Measurements from ENCODE around the gene PGM1. TPM values are rescaled to one million over a fixed set of nuclear protein-coding genes. Genes with fewer than 3 reads are reported as not detected.

The PGM1 gene
- total RNA-seq, 1 experiment from 2014 or later, result 67.1 TPM

DNA sequence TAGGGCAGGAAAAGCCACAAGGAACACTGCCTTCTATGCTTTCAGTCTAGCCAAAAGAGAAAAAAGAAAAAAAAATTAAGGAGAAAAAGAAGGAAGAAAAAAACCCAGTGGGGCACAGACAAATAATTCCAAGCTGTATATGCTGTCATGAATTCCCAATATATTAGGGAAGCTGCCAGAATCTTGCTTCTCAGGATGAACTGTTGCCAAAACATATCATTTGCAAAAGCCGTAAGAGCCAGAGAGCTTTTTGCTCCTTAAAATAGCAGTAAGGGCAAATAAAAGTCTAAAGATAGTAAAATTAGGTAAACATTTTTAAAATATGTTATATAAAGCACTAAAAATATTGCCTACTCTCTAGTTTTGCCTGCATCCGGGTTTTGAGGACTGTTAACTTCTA, 52.1 kb downstream of the PGM1 start:
- no peak overlapping the region for H3K4me2 ChIP-seq (ENCODE audit: low read depth, low read length, poor library complexity, severe bottlenecking)

DNA sequence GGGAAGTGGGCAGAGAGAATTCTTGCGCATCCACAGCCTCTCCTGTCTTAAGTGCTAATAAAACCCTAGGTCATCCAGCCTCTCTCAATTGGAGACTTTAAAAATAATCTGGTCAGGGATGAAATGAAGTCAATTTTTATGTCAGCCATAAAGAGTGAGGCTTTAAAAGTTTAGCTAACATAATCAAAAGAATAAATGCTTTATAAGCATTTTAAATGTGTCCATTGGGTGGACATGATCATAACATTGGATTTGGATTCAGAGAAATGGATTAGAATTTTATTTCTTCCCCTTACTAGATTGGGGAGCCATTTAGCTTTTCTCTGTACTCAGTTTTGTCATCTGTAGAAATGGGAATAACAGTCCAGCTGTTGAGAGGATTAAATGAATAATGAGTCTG, 55.5 kb downstream of the PGM1 start:
- H3K4me2 ChIP-seq (ENCODE audit: low read depth, low read length, poor library complexity, severe bottlenecking), result no peak overlapping the region
- no peak overlapping the region for H3K4me3 ChIP-seq (ENCODE audit: low read length)
- no peak for DNase-seq
- H3K9me3 ChIP-seq (ENCODE audit: low read length), result no peaks in the 10 kb centered on the region
- no peaks in the 10 kb centered on the region for H3K79me2 ChIP-seq (ENCODE audit: low read length)
- no peaks in the 10 kb centered on the region for H3K4me1 ChIP-seq (ENCODE audit: low read length)
- no peak overlapping the region for H3K9ac ChIP-seq (ENCODE audit: low read length)
- H3K27me3 ChIP-seq (ENCODE audit: low read length), result no peaks in the 10 kb centered on the region
- H4K20me1 ChIP-seq (ENCODE audit: insufficient read depth, low read depth, low read length), result no peaks in the 10 kb centered on the region
- H2AFZ ChIP-seq (ENCODE audit: low read length), result no peak overlapping the region
- peaks cover 22% of the 10 kb centered on the region for H3K36me3 ChIP-seq (ENCODE audit: insufficient read depth, low read length)
- H3K27ac ChIP-seq (ENCODE audit: low read length), result no peak overlapping the region
- no peaks in the 10 kb centered on the region for H3K9me2 ChIP-seq (replicated peaks; ENCODE audit: insufficient read depth, low read length)

More for the DNA sequence above, 52.1 kb downstream of the PGM1 start:
- Histone ChIP-seq H3K27ac (ENCODE audit: low read length) (no peak overlapping the region), H3K9me2 (replicated peaks; ENCODE audit: insufficient read depth, low read length) (no peaks in the 10 kb centered on the region), H3K9ac (ENCODE audit: low read length) (no peak overlapping the region), H3K27me3 (ENCODE audit: low read length) (no peaks in the 10 kb centered on the region), H2AFZ (ENCODE audit: low read length) (no peak overlapping the region), H3K9me3 (ENCODE audit: low read length) (no peaks in the 10 kb centered on the region), H4K20me1 (ENCODE audit: insufficient read depth, low read depth, low read length) (no peaks in the 10 kb centered on the region), H3K36me3 (ENCODE audit: insufficient read depth, low read length) (peaks cover 33% of the 10 kb centered on the region), H3K4me3 (ENCODE audit: low read length) (no peak overlapping the region), H3K79me2 (ENCODE audit: low read length) (no peaks in the 10 kb centered on the region), H3K4me1 (ENCODE audit: low read length) (peaks cover 17% of the 10 kb centered on the region)
- no peak for DNase-seq

GRCh38 chr1:63651161-63651701, 58.0 kb downstream of the PGM1 start:
- Histone ChIP-seq H3K36me3 (ENCODE audit: insufficient read depth, low read length) (peaks cover 26% of the 10 kb centered on the region), H3K9ac (ENCODE audit: low read length) (no peak overlapping the region), H4K20me1 (ENCODE audit: insufficient read depth, low read depth, low read length) (no peaks in the 10 kb centered on the region), H3K27me3 (ENCODE audit: low read length) (no peaks in the 10 kb centered on the region), H2AFZ (ENCODE audit: low read length) (no peak overlapping the region), H3K9me2 (replicated peaks; ENCODE audit: insufficient read depth, low read length) (no peaks in the 10 kb centered on the region), H3K27ac (ENCODE audit: low read length) (no peak overlapping the region), H3K4me2 (ENCODE audit: low read depth, low read length, poor library complexity, severe bottlenecking) (no peak overlapping the region), H3K4me3 (ENCODE audit: low read length) (no peak overlapping the region), H3K9me3 (ENCODE audit: low read length) (no peaks in the 10 kb centered on the region), H3K79me2 (ENCODE audit: low read length) (no peaks in the 10 kb centered on the region), H3K4me1 (ENCODE audit: low read length) (no peaks in the 10 kb centered on the region)
- no peak for DNase-seq

DNA sequence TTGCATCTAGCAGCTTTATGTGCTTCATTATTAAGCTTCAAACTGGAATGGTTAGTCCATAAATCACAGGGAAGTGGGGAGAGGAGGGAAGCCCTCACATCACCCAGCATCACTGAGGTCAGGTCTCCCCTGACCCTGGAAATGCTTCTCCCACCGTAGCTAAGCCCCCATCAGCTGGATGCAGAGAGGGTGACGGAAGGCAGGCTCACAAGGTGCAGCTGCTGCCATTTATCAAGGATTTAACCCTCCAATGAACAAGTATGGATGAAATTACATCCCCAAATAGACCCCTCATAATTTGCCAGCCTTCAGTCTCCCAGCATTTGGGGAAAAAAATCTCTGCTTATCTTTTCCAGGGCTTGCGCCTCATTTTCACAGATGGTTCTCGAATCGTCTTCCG, 60.8 kb downstream of the PGM1 start:
- no peak overlapping the region for H3K9ac ChIP-seq (ENCODE audit: low read length)
- H4K20me1 ChIP-seq (ENCODE audit: insufficient read depth, low read depth, low read length), result no peaks in the 10 kb centered on the region
- no peak overlapping the region for H3K27ac ChIP-seq (ENCODE audit: low read length)
- no peak overlapping the region for H2AFZ ChIP-seq (ENCODE audit: low read length)
- no peaks in the 10 kb centered on the region for H3K9me3 ChIP-seq (ENCODE audit: low read length)
- H3K4me2 ChIP-seq (ENCODE audit: low read depth, low read length, poor library complexity, severe bottlenecking), result no peak overlapping the region
- no peaks in the 10 kb centered on the region for H3K27me3 ChIP-seq (ENCODE audit: low read length)
- H3K79me2 ChIP-seq (ENCODE audit: low read length), result no peaks in the 10 kb centered on the region
- no peak for DNase-seq
- no peaks in the 10 kb centered on the region for H3K4me1 ChIP-seq (ENCODE audit: low read length)
- no peak overlapping the region for H3K4me3 ChIP-seq (ENCODE audit: low read length)
- peaks cover 19% of the 10 kb centered on the region; the same call in 1 of the 2 replicates for H3K36me3 ChIP-seq (ENCODE audit: insufficient read depth, low read length)
- H3K9me2 ChIP-seq (replicated peaks; ENCODE audit: insufficient read depth, low read length), result no peaks in the 10 kb centered on the region

- DNase-seq, result no peak
- no peak overlapping the region for H3K4me2 ChIP-seq (ENCODE audit: low read depth, low read length, poor library complexity, severe bottlenecking)
- no peaks in the 10 kb centered on the region for H3K4me1 ChIP-seq (ENCODE audit: low read length)
- no peak overlapping the region for H3K4me3 ChIP-seq (ENCODE audit: low read length)
- no peaks in the 10 kb centered on the region for H3K27me3 ChIP-seq (ENCODE audit: low read length)
- H2AFZ ChIP-seq (ENCODE audit: low read length), result no peak overlapping the region
- no peak overlapping the region for H3K27ac ChIP-seq (ENCODE audit: low read length)
- H3K79me2 ChIP-seq (ENCODE audit: low read length), result no peaks in the 10 kb centered on the region
- H4K20me1 ChIP-seq (ENCODE audit: insufficient read depth, low read depth, low read length), result no peaks in the 10 kb centered on the region
- H3K9ac ChIP-seq (ENCODE audit: low read length), result no peak overlapping the region
- H3K9me2 ChIP-seq (replicated peaks; ENCODE audit: insufficient read depth, low read length), result no peaks in the 10 kb centered on the region
- H3K36me3 ChIP-seq (ENCODE audit: insufficient read depth, low read length), result peaks cover 15% of the 10 kb centered on the region
- no peaks in the 10 kb centered on the region for H3K9me3 ChIP-seq (ENCODE audit: low read length)
These were observed 66.2 kb downstream of the PGM1 start for GRCh38 chr1:63659448-63659847.

DNA sequence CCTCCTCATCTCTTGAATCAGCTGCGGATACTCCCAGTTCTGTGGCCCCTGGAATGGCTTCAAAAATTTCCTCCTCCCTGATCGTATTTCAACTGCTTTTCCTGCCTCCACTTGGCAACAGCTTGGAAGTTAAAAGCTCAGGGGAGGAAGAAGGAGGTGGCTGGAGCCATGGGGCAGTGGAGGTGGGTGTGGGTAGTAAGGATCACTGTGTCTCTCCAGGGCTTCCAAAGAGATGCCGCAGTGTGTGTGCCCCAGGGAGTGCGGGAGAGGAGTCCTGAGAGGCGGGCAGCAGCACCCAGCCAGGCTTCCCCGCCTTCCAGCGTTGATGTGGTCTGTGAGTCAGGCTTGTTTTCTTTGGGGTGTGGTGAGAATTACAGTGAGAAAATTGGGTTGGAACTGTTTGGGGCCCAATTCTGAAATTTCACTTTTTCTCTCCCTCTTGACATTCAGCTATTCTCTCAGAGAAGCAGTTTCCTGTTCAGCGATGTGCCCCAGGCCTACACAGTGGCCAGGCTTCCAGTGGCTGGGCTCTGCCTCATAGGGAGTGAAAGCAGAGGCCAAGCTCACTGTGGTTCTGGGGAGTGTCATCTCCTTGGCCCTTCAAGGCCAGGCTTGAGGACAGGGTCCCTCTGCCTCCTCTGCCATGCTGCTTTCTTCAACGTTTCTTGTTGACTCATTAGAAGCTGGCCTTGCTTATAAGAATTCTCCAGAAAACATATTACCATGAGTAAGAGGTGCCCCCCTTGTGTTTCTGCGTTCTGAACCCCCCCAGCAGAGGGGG, 69.0 kb downstream of the PGM1 start:
- no peaks in the 10 kb centered on the region for H3K4me1 ChIP-seq (ENCODE audit: low read length)
- no peak for DNase-seq

DNA sequence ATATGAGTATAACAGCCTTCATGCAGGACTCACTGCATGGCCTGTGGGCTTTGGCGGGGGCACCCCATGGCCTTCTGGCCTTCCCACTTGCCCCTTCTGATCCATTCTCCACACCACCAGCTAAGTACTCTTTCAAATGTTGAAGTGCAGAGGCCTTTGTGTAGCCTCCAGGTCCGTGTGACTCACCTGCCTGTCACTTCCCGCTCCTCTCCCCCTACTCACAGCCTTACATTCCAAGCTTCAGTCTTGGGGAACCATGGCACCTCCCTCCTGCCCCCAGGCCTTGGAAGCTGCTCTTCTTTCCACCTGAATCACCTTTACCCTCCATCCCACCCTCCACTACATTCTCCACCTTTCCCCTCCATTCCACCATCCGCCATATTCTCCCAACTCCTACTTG, 69.6 kb downstream of the PGM1 start:
- no peak for DNase-seq
- no peak overlapping the region for H3K4me3 ChIP-seq (ENCODE audit: low read length)
- no peaks in the 10 kb centered on the region for H4K20me1 ChIP-seq (ENCODE audit: insufficient read depth, low read depth, low read length)
- no peak overlapping the region for H3K9ac ChIP-seq (ENCODE audit: low read length)
- H3K4me1 ChIP-seq (ENCODE audit: low read length), result no peaks in the 10 kb centered on the region
- H3K4me2 ChIP-seq (ENCODE audit: low read depth, low read length, poor library complexity, severe bottlenecking), result no peak overlapping the region
- H3K9me3 ChIP-seq (ENCODE audit: low read length), result no peaks in the 10 kb centered on the region
- H3K79me2 ChIP-seq (ENCODE audit: low read length), result no peaks in the 10 kb centered on the region
- H3K36me3 ChIP-seq (ENCODE audit: insufficient read depth, low read length), result peaks cover 12% of the 10 kb centered on the region
- H2AFZ ChIP-seq (ENCODE audit: low read length), result no peak overlapping the region
- H3K27me3 ChIP-seq (ENCODE audit: low read length), result no peaks in the 10 kb centered on the region
- H3K9me2 ChIP-seq (replicated peaks; ENCODE audit: insufficient read depth, low read length), result no peaks in the 10 kb centered on the region
- no peak overlapping the region for H3K27ac ChIP-seq (ENCODE audit: low read length)

More for the DNA sequence above, 69.0 kb downstream of the PGM1 start:
- H3K9me2 ChIP-seq (replicated peaks; ENCODE audit: insufficient read depth, low read length), result no peaks in the 10 kb centered on the region
- H3K79me2 ChIP-seq (ENCODE audit: low read length), result no peaks in the 10 kb centered on the region
- H2AFZ ChIP-seq (ENCODE audit: low read length), result no peak overlapping the region
- H3K4me2 ChIP-seq (ENCODE audit: low read depth, low read length, poor library complexity, severe bottlenecking), result no peak overlapping the region
- no peak overlapping the region for H3K4me3 ChIP-seq (ENCODE audit: low read length)
- no peaks in the 10 kb centered on the region for H4K20me1 ChIP-seq (ENCODE audit: insufficient read depth, low read depth, low read length)
- H3K9ac ChIP-seq (ENCODE audit: low read length), result no peak overlapping the region
- no peaks in the 10 kb centered on the region for H3K9me3 ChIP-seq (ENCODE audit: low read length)
- H3K27me3 ChIP-seq (ENCODE audit: low read length), result no peaks in the 10 kb centered on the region
- no peak overlapping the region for H3K27ac ChIP-seq (ENCODE audit: low read length)
- peaks cover 15% of the 10 kb centered on the region for H3K36me3 ChIP-seq (ENCODE audit: insufficient read depth, low read length)

GRCh38 chr1:63663301-63663700, 70.1 kb downstream of the PGM1 start:
- H3K4me1 ChIP-seq (ENCODE audit: low read length), result no peaks in the 10 kb centered on the region

More at GRCh38 chr1:63663301-63663700, 70.1 kb downstream of the PGM1 start:
- Histone ChIP-seq H3K79me2 (ENCODE audit: low read length) (no peaks in the 10 kb centered on the region), H3K9ac (ENCODE audit: low read length) (no peak overlapping the region), H3K4me3 (ENCODE audit: low read length) (no peak overlapping the region), H3K36me3 (ENCODE audit: insufficient read depth, low read length) (peaks cover 10% of the 10 kb centered on the region), H3K27me3 (ENCODE audit: low read length) (no peaks in the 10 kb centered on the region), H3K4me2 (ENCODE audit: low read depth, low read length, poor library complexity, severe bottlenecking) (no peak overlapping the region), H4K20me1 (ENCODE audit: insufficient read depth, low read depth, low read length) (no peaks in the 10 kb centered on the region), H3K9me3 (ENCODE audit: low read length) (no peaks in the 10 kb centered on the region), H2AFZ (ENCODE audit: low read length) (no peak overlapping the region), H3K27ac (ENCODE audit: low read length) (no peak overlapping the region), H3K9me2 (replicated peaks; ENCODE audit: insufficient read depth, low read length) (no peaks in the 10 kb centered on the region)
- no peak for DNase-seq
